ENCODE data around the gene CLEC12A.

GRCh38 chr12:9933958-9934357 is 37.3 kb upstream of the CLEC12A start:
- no peak for TF ChIP-seq CTCF (IDR thresholded peaks at IDR 0.05; ENCODE audit: insufficient read depth, low read depth, low read length)
- no peak for TF ChIP-seq EZH2 (IDR thresholded peaks at IDR 0.05; ENCODE audit: insufficient read depth, low read length)
